GM19468 (cell line): Measurements from ENCODE around the gene MYO7B.

Source experiments
- ATAC-seq: cut with Tn5 transposase; IDR thresholded peaks from one replicate; pipeline ENCODE4 v1.9.1; 2021; ENCODE audit warnings: mild to moderate bottlenecking, moderate library complexity, moderate number of reproducible peaks; ENCODE audit not compliant: unreplicated experiment; ENCODE audit errors: extremely low read depth

Gene MYO7B

GRCh38 chr2:127535422-127535901 lies at the start of gene MYO7B:
MYO7B (plus strand) TSS chr2:127535683; CDS start chr2:127559723, 24,040 bp downstream.
- no peak for ATAC-seq

- ATAC-seq, result no peak
Observed at GRCh38 chr2:127485694-127486071, 49.8 kb upstream of the MYO7B start.

- ATAC-seq, result no peak
Observed at GRCh38 chr2:127486247-127487058, 49.0 kb upstream of the MYO7B start.

GRCh38 chr2:127490283-127490682 lies 45.2 kb upstream of the MYO7B start:
- ATAC-seq, result no peak

- ATAC-seq, result no peak
Observed at GRCh38 chr2:127498386-127498785, 37.1 kb upstream of the MYO7B start.

- ATAC-seq, result no peak
Observed at GRCh38 chr2:127503491-127503890, 32.0 kb upstream of the MYO7B start.

GRCh38 chr2:127504552-127505430 lies 30.7 kb upstream of the MYO7B start:
- ATAC-seq, result no peak

GRCh38 chr2:127506510-127506909 lies 29.0 kb upstream of the MYO7B start:
- no peak for ATAC-seq

GRCh38 chr2:127508023-127508630 lies 27.4 kb upstream of the MYO7B start:
- ATAC-seq, result no peak

- ATAC-seq, result no peak
Observed at GRCh38 chr2:127508631-127509034, 26.9 kb upstream of the MYO7B start.

GRCh38 chr2:127510073-127510472 lies 25.4 kb upstream of the MYO7B start:
- ATAC-seq, result no peak

- ATAC-seq, result no peak
Observed at GRCh38 chr2:127511090-127511695, 24.3 kb upstream of the MYO7B start.

GRCh38 chr2:127511917-127512316 lies 23.6 kb upstream of the MYO7B start:
- ATAC-seq, result no peak

- ATAC-seq, result no peak
Observed at GRCh38 chr2:127512362-127512761, 23.1 kb upstream of the MYO7B start.

- no peak for ATAC-seq
Observed at GRCh38 chr2:127514076-127514475, 21.4 kb upstream of the MYO7B start.

GRCh38 chr2:127514485-127514884 lies 21.0 kb upstream of the MYO7B start:
- no peak for ATAC-seq

GRCh38 chr2:127515383-127515915 lies 20.0 kb upstream of the MYO7B start:
- no peak for ATAC-seq

GRCh38 chr2:127516041-127516762 lies 19.3 kb upstream of the MYO7B start:
- ATAC-seq, result no peak

GRCh38 chr2:127517465-127517864 lies 18.0 kb upstream of the MYO7B start:
- no peak for ATAC-seq
